NCI-H2107 treated with DMSO at 0.1 percent for 48 hours (cell line): Measurements from ENCODE around the gene NR4A3.
"Not testable (repeated sequence)": the region's sequence is repeated elsewhere in the genome, so short reads cannot be mapped to it uniquely, and the experiment has no call there.

ENCODE experiments used
- DNase-seq: peaks from one replicate; lab custom pipeline; 2025; ENCODE audit not compliant: unreplicated experiment; lab: John Stamatoyannopoulos, UW

Gene NR4A3

DNA sequence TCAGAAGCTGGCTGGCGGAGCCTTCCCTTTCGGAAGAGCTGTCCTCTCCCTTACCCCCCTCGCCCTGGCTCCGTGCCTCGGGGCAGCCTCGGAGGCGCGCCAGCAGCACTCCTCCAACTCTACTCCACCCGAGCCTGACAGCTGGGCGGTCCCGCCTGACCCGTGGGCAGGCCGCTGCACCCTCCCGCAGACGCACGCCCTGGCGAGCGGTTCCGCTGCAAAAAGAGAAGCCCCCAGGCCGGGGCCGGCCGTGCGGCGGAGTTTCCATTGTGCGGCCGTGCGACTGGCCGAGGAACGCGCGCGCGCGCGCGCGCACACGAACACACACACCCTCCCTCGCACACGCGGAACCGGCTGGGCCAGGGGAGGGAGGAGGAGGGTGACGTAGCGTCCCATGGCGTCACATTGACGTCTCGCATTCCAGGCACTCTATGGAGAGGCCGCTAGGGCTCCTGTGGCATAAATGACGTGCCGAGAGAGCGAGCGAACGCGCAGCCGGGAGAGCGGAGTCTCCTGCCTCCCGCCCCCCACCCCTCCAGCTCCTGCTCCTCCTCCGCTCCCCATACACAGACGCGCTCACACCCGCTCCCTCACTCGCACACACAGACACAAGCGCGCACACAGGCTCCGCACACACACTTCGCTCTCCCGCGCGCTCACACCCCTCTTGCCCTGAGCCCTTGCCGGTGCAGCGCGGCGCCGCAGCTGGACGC lies at the start of gene NR4A3:
Gene NR4A3, plus strand, starts transcription at position 490 of the 713 bp plus-strand sequence. CDS start 6,158 bp downstream, outside the sequence.
- peak; percentile 53 for DNase-seq

DNA sequence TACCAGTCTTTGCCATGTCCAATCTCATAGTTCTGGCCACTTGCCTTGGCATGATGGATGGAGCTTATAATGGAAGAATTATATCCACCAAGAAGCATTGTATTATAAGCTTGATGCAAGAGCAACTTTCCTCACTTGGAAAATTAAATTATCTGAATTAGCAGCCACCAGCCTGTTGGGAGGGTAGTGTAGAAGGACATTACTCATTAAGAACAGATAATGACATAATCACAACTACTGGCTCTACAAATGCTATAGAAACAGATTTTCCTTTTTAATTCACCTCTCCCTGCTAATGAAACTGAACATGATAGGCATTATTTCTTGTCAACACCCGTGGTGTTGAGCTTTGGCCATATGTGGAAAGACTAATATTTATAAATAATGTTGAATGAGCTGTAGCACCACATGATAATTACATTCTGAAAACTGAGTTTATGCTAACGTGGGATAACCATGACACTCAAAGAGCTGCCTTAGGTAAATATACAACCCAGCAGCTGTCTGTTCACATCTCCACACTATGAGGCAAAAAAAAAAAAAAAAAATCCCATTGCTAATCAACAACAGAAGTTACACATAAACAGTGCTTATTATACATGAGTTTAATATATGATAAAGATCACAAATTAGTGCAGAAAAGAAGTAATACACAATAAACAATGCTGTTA lies 48.1 kb upstream of the NR4A3 start:
- DNase-seq = no peak

GRCh38 chr9:99778308-99778707 lies 43.4 kb upstream of the NR4A3 start:
- DNase-seq = no peak

DNA sequence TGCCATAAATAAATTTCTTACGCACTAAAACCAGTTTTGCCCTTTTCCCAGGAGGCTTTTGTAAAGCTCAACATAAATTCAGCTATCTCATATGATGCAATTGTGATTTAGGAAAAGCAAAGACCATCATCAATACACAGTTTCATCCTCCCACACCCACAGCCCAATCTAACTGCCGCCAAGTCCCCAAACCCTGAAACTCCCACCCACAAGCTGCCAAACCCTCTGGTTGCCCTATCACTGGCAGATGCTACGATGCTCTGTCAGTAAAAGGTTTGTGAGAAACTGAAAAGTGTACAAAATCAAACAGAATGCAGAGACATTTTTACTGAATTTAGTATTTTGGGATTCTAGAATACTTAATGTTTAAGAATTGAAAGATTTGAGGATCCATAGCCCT lies 42.8 kb upstream of the NR4A3 start:
- no peak for DNase-seq

DNA sequence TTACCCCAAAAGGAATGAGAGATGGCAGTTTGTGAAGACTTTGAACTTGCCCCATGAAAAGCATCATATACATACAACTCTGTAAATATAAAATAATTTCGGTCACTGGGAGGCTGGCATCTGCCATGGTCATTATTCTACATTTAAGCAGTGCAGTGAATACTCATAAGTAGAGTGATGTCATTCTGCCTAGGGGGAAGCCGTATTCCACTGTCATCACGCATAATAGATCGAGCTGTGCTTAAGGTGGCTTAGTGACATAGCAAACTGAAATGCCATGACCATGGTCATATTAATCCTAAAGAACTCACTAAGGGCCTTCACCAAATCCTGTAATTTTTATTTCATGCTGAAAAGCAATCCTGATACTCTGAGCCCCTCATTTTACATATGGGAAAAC lies 42.4 kb upstream of the NR4A3 start:
- no peak for DNase-seq

DNA sequence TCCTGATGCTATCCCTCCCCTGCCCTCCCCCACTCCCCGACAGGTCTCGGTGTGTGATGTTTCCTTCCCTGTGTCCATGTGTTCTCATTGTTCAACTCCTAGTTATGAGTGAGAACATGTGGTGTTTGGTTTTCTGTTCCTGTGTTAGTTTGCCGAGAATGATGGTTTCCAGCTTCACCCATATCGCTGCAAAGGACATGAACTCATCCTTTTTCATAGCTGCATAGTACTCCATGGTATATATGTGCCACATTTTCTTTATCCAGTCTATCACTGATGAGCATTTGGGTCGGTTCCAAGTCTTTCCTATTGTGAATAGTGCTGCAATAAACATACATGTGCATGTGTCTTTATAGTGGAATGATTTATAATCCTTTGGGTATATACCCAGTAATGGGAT lies 39.3 kb upstream of the NR4A3 start:
- DNase-seq = not testable (repeated sequence)

- DNase-seq = no peak
These were observed 38.5 kb upstream of the NR4A3 start for GRCh38 chr9:99782962-99783718.

- DNase-seq = no peak
These were observed 37.9 kb upstream of the NR4A3 start for GRCh38 chr9:99783799-99784198.

DNA sequence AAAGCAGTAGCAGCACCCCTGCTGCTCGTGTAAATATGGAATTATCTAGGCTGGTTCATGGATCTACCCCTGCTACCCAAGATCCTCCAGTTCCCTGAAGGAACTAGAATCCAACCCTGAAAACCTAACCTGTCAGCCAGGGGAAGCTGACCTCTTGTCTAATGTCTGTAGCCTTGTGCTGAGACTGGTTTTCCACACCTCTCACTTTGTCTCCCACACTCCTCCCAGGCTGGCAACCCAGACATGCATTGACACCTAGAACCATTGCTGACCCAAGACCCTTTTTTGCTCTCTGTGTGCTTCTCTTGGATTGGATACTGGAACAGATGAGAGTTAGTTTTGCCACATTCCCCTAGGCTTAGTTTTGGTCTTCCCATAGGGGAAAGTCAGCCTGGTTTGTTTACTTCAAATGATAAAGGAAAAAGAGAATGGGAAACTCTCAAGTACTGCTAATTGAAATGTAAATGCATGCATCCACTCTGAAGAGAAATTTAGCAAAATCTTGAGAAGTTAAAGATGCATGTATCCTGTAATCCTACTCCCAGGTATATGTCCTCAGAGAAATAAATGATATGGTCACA lies 36.6 kb upstream of the NR4A3 start:
- no peak for DNase-seq

- no peak for DNase-seq
These were observed 34.1 kb upstream of the NR4A3 start for GRCh38 chr9:99787556-99787955.

DNA sequence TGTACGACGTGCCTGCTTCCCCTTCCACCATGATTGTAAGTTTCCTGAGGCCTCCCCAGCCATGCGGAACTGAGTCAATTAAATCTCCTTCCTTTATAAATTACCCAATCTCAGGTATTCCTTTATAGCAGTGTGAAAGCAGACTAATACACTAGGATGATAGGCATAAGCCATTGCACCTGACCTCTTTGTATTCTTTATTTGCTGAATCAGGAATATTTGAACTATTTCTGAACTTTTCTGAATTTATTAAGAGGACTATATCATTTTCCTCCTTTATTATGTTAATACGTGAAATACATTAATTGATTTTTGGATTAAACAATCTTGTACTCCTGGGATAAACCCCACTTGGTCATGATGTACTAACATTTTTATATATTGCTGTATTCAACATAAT lies 28.2 kb upstream of the NR4A3 start:
- DNase-seq = no peak

DNA sequence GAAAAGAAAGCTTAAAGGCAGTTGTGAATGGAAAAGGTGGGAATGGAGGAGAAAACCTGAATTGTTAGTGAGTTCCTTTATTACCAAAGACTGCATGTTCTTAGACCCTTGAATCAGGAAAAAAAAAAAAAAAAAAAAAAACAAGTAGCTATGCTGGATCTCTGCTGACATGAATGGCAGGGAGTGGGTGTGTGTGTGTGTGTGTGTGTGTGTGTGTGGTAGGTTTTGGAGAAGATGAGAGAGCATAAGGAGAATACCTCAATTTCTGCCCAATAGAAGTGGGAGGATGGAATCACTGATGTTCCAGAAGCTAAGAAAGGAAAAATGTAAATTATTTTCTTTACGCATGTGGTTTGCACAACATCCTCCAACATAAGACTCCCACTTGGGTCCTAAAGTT lies 25.5 kb upstream of the NR4A3 start:
- no peak for DNase-seq

DNA sequence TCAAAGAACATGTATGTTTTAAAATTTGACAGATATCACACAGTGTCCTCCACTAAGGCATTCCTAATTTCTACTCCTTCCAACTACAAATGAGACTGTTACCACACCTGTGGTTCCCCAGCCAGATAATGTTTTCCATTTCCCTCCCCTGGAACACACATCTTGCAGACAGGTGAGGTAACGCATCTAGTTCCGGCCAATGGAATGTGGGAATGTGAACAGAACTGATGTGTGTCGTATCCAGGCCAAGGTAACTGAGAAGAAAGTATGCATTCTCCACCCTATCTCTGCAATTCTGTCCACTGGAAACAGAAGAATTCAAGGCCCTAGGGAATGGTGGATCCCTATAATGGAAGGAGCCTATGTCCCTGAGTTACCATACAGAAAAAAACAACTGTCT lies 19.9 kb upstream of the NR4A3 start:
- no peak for DNase-seq

GRCh38 chr9:99803694-99804093 lies 18.0 kb upstream of the NR4A3 start:
- no peak for DNase-seq

DNA sequence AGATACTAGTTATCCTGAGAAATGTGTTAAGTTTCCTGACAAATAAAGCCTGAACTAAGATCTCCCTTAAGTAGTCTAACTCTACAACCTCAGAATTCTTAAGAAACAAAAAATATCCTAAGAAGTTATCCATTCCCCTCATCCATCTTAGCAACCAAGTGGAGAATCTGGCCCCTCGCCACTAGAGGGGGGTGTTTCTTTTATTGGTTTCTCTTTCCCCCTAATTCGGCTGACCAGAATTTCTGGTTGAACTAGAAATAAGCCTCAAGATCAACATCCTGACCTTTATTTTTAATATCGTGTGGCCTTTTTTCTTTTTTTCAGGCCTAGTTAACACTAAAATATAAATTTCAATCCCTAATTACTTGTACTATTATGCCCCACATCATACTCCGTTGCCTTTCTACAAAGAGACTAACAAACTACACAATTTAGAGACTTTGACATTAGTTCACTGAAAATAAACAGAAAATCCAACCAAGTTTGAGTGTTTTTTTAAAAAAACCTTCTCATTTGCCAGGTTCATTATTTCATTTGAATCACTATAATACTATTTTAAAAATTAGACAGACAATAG lies 14.3 kb upstream of the NR4A3 start:
- DNase-seq = peak; percentile 37

GRCh38 chr9:99807956-99808355 lies 13.7 kb upstream of the NR4A3 start:
- no peak for DNase-seq

DNA sequence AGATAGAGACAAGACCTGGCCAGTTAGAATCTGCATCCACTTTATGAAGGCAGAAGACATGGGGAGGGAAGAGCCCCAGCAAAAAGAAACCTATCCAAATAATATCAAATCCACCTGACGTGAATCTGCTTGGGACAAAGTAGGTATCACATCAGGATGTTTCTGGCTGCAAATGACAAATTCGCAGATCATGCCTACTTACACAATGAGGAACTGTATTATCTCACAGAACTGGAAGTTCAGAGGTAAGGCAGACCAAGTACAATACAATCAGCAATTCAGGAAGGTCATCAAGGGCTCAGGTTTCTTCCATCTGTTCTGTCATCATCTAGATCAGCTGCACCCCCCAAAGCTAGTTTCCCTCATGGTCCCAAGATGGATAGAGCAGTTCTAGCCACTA lies 13.2 kb upstream of the NR4A3 start:
- no peak for DNase-seq

DNA sequence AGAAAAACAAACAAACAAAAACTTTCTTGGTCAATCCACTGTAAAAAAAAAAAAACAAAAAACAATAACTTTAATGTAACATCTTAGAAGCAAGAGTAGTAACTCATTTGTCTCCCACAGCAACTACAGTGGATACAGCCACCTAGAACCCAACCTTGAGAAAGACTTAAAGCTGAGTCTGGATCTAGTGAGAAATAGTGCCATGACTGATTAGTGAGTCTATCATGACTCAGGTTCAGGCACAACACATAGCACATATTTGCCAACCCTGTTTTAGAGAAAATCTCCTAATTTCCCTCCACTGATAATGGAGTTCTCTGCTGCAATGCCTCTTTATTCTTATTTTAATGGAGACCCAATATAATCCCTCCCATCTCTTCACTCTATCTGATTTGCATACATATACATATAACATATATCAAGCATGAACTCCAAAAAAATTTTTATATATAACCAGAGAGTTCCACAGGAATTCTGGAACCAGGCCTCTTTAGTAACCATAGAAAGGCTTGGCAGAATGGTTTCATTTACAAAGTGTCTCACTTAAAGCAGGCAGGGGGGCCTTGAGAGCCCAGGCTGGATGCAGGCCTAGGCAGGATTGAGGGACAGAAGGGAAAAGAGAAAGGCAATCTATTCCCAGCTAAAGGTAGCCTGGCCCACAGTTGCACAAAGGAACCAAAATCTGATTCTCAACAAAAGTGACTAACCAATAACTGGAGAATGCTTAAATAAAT lies 11.9 kb upstream of the NR4A3 start:
- DNase-seq = no peak

DNA sequence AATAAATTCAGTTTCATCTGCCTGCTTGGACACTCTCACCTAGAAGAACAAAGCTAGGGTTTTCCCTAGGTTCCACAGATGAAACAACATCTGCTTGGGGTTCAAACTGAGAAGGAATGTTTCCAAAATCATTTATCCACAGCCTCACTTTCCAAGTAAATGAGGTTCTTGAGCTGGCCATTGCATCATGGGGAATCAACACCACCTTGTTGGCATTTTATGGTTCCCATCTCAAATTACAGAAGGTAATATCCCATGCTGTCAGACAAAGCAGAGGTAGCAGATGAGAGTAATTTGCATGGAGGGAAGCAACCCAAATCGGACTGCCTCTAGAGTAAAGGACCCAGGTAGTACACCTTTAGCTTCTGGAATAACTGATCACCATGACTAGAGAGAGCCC lies 10.5 kb upstream of the NR4A3 start:
- DNase-seq = peak; percentile 51

- no peak for DNase-seq
These were observed 9.9 kb upstream of the NR4A3 start for GRCh38 chr9:99811598-99812383.
